Memory B cell (primary cell): ENCODE results near the gene UBE3A.

Experiments
- ATAC-seq: fragments of 150-1000 bp; cut with Tn5 transposase; 2 replicates; pipeline ENCODE4 v1.10.0; 2021; ENCODE audit warnings: low read depth, mild to moderate bottlenecking, moderate library complexity
- DNase-seq, 2 donors: peaks; one replicate each; pipeline ENCODE4 v3.0.0; 2022; ENCODE audit warnings: low spot score in 2 of 2
- H3K27ac Mint-ChIP-seq: one replicate; pipeline ENCODE4 v1.8.0; 2022; ENCODE audit warnings: mild to moderate bottlenecking, moderate library complexity, mixed read lengths
- H3K27me3 Mint-ChIP-seq: one replicate; pipeline ENCODE4 v1.8.0; 2022; ENCODE audit warnings: mixed read lengths
- H3K36me3 Mint-ChIP-seq: one replicate; pipeline ENCODE4 v1.8.0; 2022; ENCODE audit warnings: mild to moderate bottlenecking, mixed read lengths
- H3K4me1 Mint-ChIP-seq: one replicate; pipeline ENCODE4 v1.8.0; 2022; ENCODE audit warnings: mixed read lengths
- H3K4me3 Mint-ChIP-seq: one replicate; pipeline ENCODE4 v1.8.0; 2022; ENCODE audit warnings: mild to moderate bottlenecking, moderate library complexity, mixed read lengths
- H3K9me3 Mint-ChIP-seq: one replicate; pipeline ENCODE4 v1.8.0; 2022; ENCODE audit warnings: mixed read lengths

UBE3A gene

DNA sequence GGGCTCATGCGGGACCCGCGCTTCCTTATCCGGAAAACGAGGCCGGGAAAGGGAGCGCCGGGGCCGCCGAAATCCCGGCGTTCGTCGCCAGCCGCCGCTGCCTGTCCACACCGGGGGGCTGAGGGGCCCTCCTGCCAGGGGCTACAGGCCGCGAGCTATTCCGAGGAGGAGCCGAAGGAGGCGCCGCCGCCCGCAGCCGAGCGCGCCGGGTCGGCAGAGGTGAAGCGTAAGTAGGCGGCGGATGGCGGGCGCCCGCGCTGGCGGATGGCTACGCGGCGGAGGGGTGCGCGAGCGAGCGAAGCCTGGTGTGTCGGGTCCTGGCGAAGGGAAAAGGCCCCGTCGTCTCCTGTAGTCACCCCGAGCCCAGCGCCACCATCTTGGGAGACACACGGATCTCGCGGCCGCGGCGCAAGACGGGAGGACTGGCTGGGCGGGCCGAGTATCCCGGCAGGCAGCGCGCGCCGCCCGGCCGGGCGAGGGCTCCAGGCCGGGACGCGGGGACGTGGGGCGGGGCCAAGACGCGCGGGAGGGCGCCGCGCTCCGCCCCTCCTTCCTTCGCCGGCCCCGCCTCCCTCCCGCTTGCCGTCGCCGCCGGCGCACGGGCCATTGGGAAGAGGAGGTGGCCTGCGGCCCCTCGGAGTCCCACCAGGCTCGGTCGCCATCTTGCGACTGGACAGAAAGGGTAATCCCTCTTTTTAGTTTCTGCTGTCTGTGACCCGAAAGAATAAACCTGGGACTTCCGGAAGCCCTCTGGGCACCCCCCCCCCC is at the start of gene UBE3A:
TSS of gene UBE3A (minus strand) at position 424 of the 768 bp plus-strand sequence. CDS start 29,917 bp downstream, outside the sequence.
- ATAC-seq (peak; percentile 87), DNase-seq (peak; percentile 86 to 87)
- Mint-ChIP-seq H3K36me3 (peaks cover 8% of the 10 kb centered on the region), H3K4me1 (peaks cover 19% of the 10 kb centered on the region), H3K4me3 (peak within 1 kb of the TSS; percentile 91), H3K27me3 (no peaks in the 10 kb centered on the region), H3K27ac (peak within 1 kb of the TSS; percentile 84), H3K9me3 (peaks cover 2% of the 10 kb centered on the region)

DNA sequence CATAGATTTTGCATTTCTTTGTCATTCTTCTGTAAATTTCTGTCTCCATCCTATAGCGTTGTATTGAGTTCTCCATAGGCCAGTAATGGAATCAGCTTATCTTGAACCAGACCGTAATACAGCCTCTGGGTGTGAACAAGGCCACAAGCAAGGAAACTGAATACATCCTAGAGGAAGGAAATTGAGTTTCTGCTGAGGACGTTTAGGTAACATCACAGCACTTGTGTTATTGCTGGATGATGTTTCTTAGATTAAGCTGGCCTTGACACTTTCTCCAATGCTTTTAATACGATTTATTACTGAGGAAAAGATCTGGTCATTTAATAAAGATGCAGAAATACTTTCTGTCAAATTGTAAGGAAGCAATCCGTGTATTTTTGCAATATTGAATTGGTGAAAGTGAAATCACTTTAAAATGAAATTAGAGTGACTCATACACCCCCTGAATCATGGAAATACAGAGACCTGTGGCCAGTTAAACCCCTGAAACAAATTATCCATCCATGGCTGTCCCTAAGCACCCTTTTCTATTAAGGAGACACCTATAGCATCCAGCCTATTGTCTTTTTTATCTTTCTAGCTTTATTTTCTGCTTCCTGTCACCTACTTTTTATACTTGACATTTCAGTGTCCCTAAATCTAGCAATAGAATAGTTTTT is 48.5 kb upstream of the UBE3A start:
- ATAC-seq (no peak), DNase-seq (no peak)
- peaks cover 2% of the 10 kb centered on the region for H3K36me3 Mint-ChIP-seq
- H3K9me3 Mint-ChIP-seq, result peaks cover 8% of the 10 kb centered on the region
- H3K27me3 Mint-ChIP-seq, result no peaks in the 10 kb centered on the region
- no peak overlapping the region for H3K27ac Mint-ChIP-seq
- no peaks in the 10 kb centered on the region for H3K4me1 Mint-ChIP-seq
- no peak overlapping the region for H3K4me3 Mint-ChIP-seq

DNA sequence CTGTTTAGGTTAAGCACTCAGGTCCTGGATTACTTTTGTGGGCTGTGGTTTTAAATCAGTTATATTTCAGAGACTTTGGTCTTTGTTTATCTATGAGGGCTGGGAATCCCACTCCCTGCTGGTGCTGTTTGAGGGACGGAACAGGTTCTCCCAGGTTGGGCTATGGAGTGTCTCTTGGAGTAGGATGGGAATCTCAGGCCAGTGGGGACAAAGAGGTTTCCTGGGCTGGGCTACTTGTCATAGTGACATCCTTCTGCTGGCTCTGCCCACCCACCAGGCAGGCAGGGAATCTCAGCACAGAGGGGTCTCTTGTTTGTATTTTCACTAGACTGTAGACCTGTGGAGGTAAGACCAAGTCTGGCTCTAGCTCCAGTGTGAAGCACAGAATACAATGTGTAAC is 47.2 kb upstream of the UBE3A start:
- H3K27ac Mint-ChIP-seq, result no peak overlapping the region
- DNase-seq (no peak), ATAC-seq (no peak)
- H3K4me3 Mint-ChIP-seq, result no peak overlapping the region
- H3K27me3 Mint-ChIP-seq, result no peaks in the 10 kb centered on the region
- peaks cover 2% of the 10 kb centered on the region for H3K36me3 Mint-ChIP-seq
- H3K4me1 Mint-ChIP-seq, result no peaks in the 10 kb centered on the region
- H3K9me3 Mint-ChIP-seq, result peaks cover 8% of the 10 kb centered on the region

DNA sequence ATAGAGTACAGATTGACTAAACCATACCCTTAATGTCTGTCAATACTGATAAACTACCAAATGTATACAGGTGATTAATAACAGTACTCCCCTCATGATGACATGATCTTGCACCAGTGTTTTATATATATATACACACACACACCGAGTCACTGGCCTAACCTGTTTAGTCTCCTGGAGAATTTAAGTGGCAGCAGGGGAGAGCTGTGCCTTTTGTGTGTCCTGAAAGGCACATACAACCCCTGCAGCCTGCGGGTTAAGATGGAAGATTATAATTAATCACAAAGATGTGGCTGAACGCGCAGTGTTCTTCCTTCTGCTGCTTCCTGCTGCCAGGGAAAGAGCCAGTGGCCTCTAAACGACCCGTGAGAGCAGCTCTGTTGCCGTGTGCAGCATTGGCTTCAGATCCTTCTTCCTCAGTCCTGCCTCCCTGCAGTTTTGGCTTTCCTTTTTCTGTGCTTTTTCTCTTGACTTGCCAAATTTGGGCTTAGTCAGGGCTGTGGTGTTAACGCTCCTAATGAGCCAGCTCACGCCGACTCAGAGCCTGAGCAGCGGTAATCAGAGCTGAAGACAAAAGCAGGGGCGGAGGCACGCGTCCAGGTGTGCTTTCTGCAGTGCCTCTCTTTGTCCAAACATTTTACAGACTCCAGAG is 42.5 kb upstream of the UBE3A start:
- no peak for DNase-seq
- H3K4me3 Mint-ChIP-seq, result no peak overlapping the region
- no peak for ATAC-seq
- H3K27me3 Mint-ChIP-seq, result no peaks in the 10 kb centered on the region
- no peaks in the 10 kb centered on the region for H3K36me3 Mint-ChIP-seq
- no peak overlapping the region for H3K27ac Mint-ChIP-seq
- H3K4me1 Mint-ChIP-seq, result no peaks in the 10 kb centered on the region
- H3K9me3 Mint-ChIP-seq, result peaks cover 1% of the 10 kb centered on the region

DNA sequence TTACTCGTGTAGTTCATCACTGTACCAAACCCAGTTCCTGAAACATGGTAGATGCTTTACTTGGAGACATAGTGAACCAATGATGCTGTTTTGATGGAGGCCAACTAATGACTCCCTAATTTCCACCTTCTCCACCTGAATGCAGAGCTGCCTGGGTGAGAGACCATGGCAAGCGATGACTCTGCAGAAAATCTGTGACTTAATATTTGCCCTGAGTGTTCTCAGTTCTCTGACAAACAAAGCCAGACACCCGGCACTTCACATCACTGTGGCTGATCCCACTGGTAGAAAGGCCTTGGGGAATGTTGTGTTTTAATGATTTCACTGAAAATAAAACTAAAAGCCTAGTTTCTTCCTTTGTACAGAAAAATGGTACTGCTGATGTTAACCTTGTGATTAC is 39.5 kb upstream of the UBE3A start:
- Mint-ChIP-seq H3K4me1 (no peaks in the 10 kb centered on the region), H3K4me3 (no peak overlapping the region), H3K27me3 (no peaks in the 10 kb centered on the region), H3K9me3 (peaks cover under 1% of the 10 kb centered on the region), H3K27ac (no peak overlapping the region), H3K36me3 (no peaks in the 10 kb centered on the region)
- DNase-seq (no peak), ATAC-seq (no peak)

DNA sequence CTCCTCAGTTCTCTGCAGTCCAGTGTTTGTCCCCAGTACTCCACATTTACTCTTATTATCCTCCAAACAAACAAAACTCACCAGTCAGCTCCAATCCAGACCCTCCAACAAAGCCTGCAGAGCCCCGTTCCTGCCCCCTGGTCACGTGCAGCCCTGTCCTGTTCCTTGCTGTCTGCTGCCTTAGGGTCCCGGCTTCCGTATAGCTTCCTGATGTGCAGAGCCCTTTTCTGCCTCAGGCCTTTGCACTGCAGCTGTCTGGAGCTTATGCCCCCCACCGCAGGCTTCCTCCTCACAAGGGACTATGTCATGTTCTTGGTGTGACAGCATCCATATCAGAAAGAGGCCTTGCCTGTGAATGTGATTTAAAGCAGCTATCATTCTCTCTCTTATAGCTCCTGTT is 39.0 kb upstream of the UBE3A start:
- Mint-ChIP-seq H3K9me3 (peaks cover 5% of the 10 kb centered on the region), H3K27me3 (no peaks in the 10 kb centered on the region), H3K36me3 (no peaks in the 10 kb centered on the region), H3K4me3 (no peak overlapping the region), H3K27ac (no peak overlapping the region), H3K4me1 (no peaks in the 10 kb centered on the region)
- DNase-seq (no peak), ATAC-seq (no peak)

DNA sequence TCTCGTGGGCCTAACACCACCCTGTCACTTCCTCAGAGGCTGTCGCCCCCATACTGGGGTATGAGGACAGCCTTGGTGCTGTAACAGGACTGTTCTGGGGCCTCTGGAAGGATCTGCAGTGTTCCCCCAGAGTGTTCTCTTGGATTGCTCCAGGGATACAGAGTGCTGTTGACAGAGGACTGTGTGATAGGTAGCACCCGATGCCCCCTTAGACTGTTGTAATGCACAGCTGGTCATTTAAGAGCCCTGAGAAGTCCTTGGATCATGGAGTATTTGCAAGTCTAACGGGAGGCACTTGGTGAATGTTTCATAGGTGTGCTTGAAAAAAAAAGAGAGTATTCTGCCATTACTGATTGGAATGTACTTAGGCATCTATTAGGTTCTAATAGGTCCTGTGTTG is 35.4 kb upstream of the UBE3A start:
- peaks cover 1% of the 10 kb centered on the region for H3K36me3 Mint-ChIP-seq
- H3K27ac Mint-ChIP-seq, result no peak overlapping the region
- no peak for DNase-seq
- no peaks in the 10 kb centered on the region for H3K27me3 Mint-ChIP-seq
- H3K4me3 Mint-ChIP-seq, result no peak overlapping the region
- no peaks in the 10 kb centered on the region for H3K4me1 Mint-ChIP-seq
- H3K9me3 Mint-ChIP-seq, result peaks cover 13% of the 10 kb centered on the region
- no peak for ATAC-seq

DNA sequence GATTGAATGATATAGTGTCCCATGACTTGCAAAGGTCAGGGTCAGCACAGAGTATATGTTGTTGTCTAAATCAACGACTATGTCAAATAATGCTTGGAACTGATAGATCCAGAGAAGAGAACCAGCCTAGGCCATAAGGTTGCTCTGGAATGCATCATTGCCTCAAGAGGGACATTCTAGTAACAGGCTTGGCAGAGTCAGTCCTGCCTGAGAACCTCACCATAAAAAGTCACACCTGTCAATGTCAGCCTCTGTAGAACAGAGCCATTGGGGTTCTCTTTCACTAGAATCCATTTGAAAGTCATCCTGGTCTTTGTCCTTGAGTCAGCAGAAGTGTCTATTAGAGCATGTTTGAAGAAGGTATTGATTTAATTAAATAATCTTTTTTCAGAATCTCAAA is 31.4 kb upstream of the UBE3A start:
- peaks cover 7% of the 10 kb centered on the region for H3K27me3 Mint-ChIP-seq
- no peak for ATAC-seq

DNA sequence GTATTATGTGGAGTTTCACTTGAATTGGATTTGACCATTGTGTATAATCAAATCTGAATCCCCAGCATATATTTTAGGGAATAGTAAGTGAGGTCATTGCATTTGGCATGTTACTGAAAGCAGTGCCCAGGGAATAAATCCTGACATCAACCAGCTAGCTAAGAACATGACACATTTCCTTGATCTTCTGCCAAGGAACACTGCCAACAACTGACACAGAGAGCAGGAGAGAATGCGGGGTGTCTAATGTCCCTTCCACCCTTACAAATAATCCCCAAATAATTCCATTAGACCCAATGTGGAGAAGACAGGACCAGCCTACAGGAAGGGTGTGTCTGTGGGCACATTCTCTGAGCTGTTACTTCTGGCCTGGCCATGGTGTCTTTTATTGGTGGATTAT is 30.6 kb upstream of the UBE3A start:
- peaks cover 7% of the 10 kb centered on the region for H3K27me3 Mint-ChIP-seq
- H3K4me1 Mint-ChIP-seq, result no peaks in the 10 kb centered on the region
- no peak overlapping the region for H3K27ac Mint-ChIP-seq
- H3K9me3 Mint-ChIP-seq, result peaks cover 17% of the 10 kb centered on the region
- ATAC-seq, result no peak
- DNase-seq, result no peak
- H3K36me3 Mint-ChIP-seq, result peaks cover 6% of the 10 kb centered on the region
- H3K4me3 Mint-ChIP-seq, result no peak overlapping the region

More for the DNA sequence above, 31.4 kb upstream of the UBE3A start:
- H3K9me3 Mint-ChIP-seq, result peaks cover 17% of the 10 kb centered on the region
- H3K4me3 Mint-ChIP-seq, result no peak overlapping the region
- no peak overlapping the region for H3K27ac Mint-ChIP-seq
- peaks cover 6% of the 10 kb centered on the region for H3K36me3 Mint-ChIP-seq
- no peaks in the 10 kb centered on the region for H3K4me1 Mint-ChIP-seq
- no peak for DNase-seq

DNA sequence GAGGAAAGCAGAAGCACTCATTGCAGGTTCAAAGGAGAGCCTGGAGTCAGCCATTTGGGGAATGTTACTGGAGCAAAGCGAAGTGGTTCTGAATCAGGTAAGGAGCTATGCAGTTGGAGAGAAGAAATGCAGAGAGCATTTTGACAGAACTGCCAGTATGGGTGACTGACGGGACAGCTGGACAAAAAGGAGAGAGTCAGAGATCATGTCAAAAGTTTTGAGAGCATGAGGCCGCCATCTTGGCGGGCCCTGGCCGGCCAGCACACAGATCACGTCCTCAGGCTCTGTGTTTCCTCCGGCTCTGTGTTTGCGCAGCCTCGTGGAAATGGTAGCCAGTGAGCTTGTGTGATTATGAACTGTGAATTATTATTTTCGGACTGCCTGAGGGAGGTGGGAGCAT is 29.8 kb upstream of the UBE3A start:
- Mint-ChIP-seq H3K9me3 (peaks cover 17% of the 10 kb centered on the region), H3K4me3 (no peak overlapping the region), H3K27ac (no peak overlapping the region), H3K27me3 (peaks cover 7% of the 10 kb centered on the region), H3K4me1 (no peaks in the 10 kb centered on the region), H3K36me3 (peaks cover 6% of the 10 kb centered on the region)
- no peak for DNase-seq
- no peak for ATAC-seq

DNA sequence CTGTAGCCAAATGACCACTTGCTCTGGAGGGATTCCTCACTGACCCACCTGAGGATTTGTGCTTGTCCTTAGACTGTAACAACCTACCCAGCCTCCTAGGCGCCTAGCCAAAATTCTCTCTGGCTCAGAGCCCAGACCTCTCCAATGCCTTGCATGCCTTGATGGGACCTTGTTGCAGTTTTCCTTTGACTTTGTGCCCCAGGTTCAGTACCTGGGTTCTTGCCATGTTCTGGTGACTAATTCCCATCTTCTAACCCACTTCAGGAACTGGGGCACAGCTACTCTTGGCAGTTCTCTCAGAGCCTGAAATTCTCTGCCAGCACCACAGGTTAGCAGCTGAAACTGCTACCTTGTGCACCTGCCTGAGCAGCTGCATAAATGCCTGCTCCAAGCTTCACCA is 27.0 kb upstream of the UBE3A start:
- no peak for ATAC-seq
- no peak for DNase-seq
- Mint-ChIP-seq H3K4me1 (no peaks in the 10 kb centered on the region), H3K9me3 (peaks cover 5% of the 10 kb centered on the region), H3K27ac (no peak overlapping the region), H3K27me3 (peaks cover 7% of the 10 kb centered on the region), H3K4me3 (no peak overlapping the region), H3K36me3 (peaks cover 4% of the 10 kb centered on the region)

DNA sequence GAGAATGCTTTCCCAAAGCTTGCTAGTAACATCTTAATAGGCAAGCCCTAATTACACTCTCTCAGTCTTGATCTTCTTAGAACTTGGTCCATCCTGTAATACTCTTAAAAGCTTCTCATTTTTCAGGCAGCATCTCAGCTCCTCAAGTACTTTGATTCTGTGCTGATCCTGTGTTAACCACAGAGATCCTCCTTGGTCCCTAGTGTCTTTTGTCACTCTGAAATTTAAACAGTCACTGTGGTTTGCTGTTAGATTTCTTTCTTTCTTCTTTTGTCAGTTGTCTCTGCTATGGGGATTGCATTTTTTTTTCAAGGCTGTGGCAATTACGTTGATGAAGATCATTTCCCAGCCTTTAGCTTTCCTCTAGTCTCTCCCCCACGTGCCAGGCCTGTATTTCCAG is 26.0 kb upstream of the UBE3A start:
- no peak for ATAC-seq
- H3K36me3 Mint-ChIP-seq, result peaks cover 4% of the 10 kb centered on the region
- H3K4me3 Mint-ChIP-seq, result no peak overlapping the region
- H3K27me3 Mint-ChIP-seq, result peaks cover 7% of the 10 kb centered on the region
- DNase-seq, result no peak
- H3K27ac Mint-ChIP-seq, result no peak overlapping the region
- no peaks in the 10 kb centered on the region for H3K4me1 Mint-ChIP-seq
- H3K9me3 Mint-ChIP-seq, result peaks cover 3% of the 10 kb centered on the region

DNA sequence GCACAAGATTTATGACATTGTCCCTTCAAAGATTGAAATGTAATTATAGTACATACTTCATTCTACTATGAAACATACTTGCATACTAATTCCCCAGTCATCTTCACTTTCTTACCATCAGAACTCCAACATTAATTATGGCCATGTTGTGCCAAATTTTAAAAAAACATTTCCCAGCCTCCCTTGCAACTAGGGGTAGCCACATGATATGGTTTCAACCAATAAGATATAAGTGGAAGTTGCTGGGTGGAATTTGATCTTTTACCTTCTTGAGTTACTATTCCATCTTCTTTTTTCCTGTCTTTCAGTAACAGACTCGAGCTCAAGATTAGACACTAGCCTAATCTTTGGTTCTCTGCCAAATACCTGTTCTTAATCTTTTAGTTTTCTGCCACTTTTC is 25.6 kb upstream of the UBE3A start:
- Mint-ChIP-seq H3K4me3 (no peak overlapping the region), H3K27ac (no peak overlapping the region), H3K36me3 (peaks cover 4% of the 10 kb centered on the region), H3K4me1 (no peaks in the 10 kb centered on the region), H3K27me3 (peaks cover 7% of the 10 kb centered on the region), H3K9me3 (peaks cover 3% of the 10 kb centered on the region)
- ATAC-seq (no peak), DNase-seq (no peak)

DNA sequence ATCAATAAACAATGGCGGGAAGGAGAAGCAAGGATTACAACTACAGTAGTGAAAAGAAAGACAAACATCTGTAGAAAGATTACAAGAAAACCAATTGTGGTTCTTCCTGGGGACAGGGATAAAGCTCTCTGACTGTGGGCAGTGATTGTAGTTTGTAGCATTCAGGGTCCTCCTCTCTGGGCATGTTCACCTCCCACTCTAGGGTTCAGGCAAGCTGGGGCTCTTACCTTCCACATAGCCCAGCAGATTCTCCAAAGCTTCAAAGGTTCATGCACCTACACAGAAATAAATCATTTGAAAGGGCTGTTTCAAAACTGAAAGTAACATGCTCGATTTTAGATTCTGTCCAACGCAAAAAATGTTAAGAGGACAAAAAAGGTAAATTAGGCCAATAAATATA is 17.4 kb upstream of the UBE3A start:
- H3K27me3 Mint-ChIP-seq, result no peaks in the 10 kb centered on the region
- no peaks in the 10 kb centered on the region for H3K4me1 Mint-ChIP-seq
- H3K27ac Mint-ChIP-seq, result no peak overlapping the region
- ATAC-seq (no peak), DNase-seq (no peak)
- no peak overlapping the region for H3K4me3 Mint-ChIP-seq
- peaks cover 3% of the 10 kb centered on the region for H3K36me3 Mint-ChIP-seq
- H3K9me3 Mint-ChIP-seq, result peaks cover 2% of the 10 kb centered on the region
